BLaER1 treated with 17β-estradiol and CSF1 and Interleukin-3, amounts not matched to agents 10 nM and 100 nM (cell line): Measurements from ENCODE around the gene IDI2.

Source experiments
- H3K27ac ChIP-seq, 11 experiments: shearing (Covaris generic); formaldehyde crosslinking; 2 replicates each; pipeline ENCODE4 v1.8.1; 2022
- H3K27me3 ChIP-seq, 11 experiments: shearing (Covaris generic); formaldehyde crosslinking; 2 replicates each; pipeline ENCODE4 v1.8.1; 2022
- H3K36me3 ChIP-seq, 11 experiments: shearing (Covaris generic); formaldehyde crosslinking; 2 replicates each; pipeline ENCODE4 v1.8.1; 2022
- H3K4me1 ChIP-seq, 10 experiments: shearing (Covaris generic); formaldehyde crosslinking; 2 replicates each; pipeline ENCODE4 v1.8.1; 2022
- H3K4me2 ChIP-seq, 11 experiments: shearing (Covaris generic); formaldehyde crosslinking; 2 replicates each; pipeline ENCODE4 v1.8.1; 2022
- H3K4me3 ChIP-seq, 10 experiments: shearing (Covaris generic); formaldehyde crosslinking; 2 replicates each; pipeline ENCODE4 v1.8.1; 2022
- H3K9ac ChIP-seq, 11 experiments: shearing (Covaris generic); formaldehyde crosslinking; 2 replicates each; pipeline ENCODE4 v1.8.1; 2022
- H3K9me3 ChIP-seq, 11 experiments: shearing (Covaris generic); formaldehyde crosslinking; replicated peaks in 1 of 11; 2 replicates each; pipeline ENCODE4 v1.8.1; 2022
- H4K20me1 ChIP-seq, 11 experiments: shearing (Covaris generic); formaldehyde crosslinking; 2 replicates each; pipeline ENCODE4 v1.8.1; 2022
- Cebpa-rat ChIP-seq, 11 experiments: shearing (Covaris generic); IDR thresholded peaks; 2 replicates each; pipeline ENCODE4 v1.8.1; 2022

The IDI2 gene

GRCh38 chr10:996031-996430, 29.6 kb downstream of the IDI2 start:
- H3K27ac ChIP-seq, result no peak overlapping the region
- no peak overlapping the region for H3K9ac ChIP-seq
- peaks cover 0 to 2% (median under 1%) of the 10 kb centered on the region in 10 experiments; a peak in 8 of 20 replicates for H3K4me1 ChIP-seq
- peaks cover 90 to 98% (median 94%) of the 10 kb centered on the region in 11 experiments for H3K36me3 ChIP-seq
- no peak overlapping the region for H3K4me3 ChIP-seq
- no peaks in the 10 kb centered on the region for H3K27me3 ChIP-seq
- H3K9me3 ChIP-seq, result peaks cover 0 to 10% (median 4%) of the 10 kb centered on the region in 11 experiments; a peak in 12 of 22 replicates
- no peak overlapping the region for H3K4me2 ChIP-seq
- H4K20me1 ChIP-seq, result peaks cover 26 to 100% (median 88%) of the 10 kb centered on the region in 11 experiments; a peak in 21 of 22 replicates
- TF ChIP-seq Cebpa-rat (IDR thresholded peaks at IDR 0.05), result no peak

DNA sequence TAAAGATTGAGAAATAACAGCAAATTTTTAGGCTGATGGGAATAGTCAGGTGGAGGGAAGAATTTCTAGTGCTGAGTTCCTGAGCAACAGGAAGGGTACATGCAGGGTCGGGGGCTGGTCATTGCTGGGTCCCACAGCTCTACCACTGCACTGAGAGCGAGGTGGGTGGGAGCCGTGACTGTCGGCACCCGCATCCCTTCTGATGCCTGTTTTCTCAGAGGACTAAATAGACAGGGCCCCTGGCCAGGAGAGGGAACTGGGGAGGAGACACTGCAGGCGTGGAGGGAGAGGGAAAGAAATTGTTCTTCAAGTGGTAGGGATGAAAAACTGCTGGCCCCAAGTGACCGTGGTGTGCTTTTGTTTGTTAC, 30.1 kb downstream of the IDI2 start:
- H3K4me3 ChIP-seq, result no peak overlapping the region
- no peak overlapping the region for H3K4me2 ChIP-seq
- H3K36me3 ChIP-seq, result peaks cover 90 to 98% (median 94%) of the 10 kb centered on the region in 11 experiments
- H3K9ac ChIP-seq, result no peak overlapping the region
- H4K20me1 ChIP-seq, result peaks cover 30 to 100% (median 90%) of the 10 kb centered on the region in 11 experiments; a peak in 21 of 22 replicates
- no peak for TF ChIP-seq Cebpa-rat (IDR thresholded peaks at IDR 0.05)
- H3K27ac ChIP-seq, result no peak overlapping the region
- no peaks in the 10 kb centered on the region for H3K27me3 ChIP-seq
- peaks cover 0 to 7% (median 5%) of the 10 kb centered on the region in 10 experiments; a peak in 12 of 20 replicates for H3K4me1 ChIP-seq
- H3K9me3 ChIP-seq, result peaks cover 0 to 6% (median 0%) of the 10 kb centered on the region in 11 experiments; a peak in 5 of 22 replicates

DNA sequence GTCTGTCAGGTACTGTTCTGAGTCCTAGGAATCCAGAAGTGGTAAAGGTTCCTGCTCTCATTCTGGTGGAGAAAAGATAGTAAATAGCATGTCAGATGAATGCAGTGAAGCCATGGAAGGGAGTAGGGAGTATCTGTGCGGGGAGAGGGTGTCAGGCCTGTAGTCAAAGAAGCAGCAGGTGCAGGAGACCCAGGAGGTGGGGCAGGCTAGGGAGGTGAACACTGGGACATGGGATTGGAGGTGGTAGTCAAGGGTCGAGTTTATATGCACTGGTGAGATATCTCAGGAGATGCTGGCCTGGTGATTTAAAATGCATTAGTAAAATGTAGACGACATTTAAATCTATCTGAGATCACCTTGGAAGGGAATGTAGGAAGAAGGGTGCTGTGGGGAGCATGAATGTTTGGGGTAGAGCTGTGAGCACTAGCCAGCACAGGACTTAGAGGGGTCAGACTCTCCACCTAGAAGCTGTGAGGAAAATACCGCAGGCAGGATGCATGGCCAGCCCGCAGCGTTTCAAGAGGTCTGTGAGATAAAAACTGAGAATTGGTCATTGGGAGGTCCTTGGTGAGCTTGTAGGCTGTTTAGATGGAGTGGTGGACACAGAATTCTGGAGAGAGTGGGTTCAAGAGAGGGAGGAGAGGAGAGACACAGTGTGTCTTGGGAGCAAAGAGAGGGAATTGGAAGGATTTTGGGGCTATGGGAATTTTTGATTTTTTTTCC, 30.7 kb downstream of the IDI2 start:
- no peaks in the 10 kb centered on the region for H3K27me3 ChIP-seq
- no peak overlapping the region for H3K27ac ChIP-seq
- H3K4me2 ChIP-seq, result no peak overlapping the region
- peaks cover 85 to 98% (median 94%) of the 10 kb centered on the region in 11 experiments for H3K36me3 ChIP-seq
- H3K9me3 ChIP-seq, result 0 out of 22 replicates have a peak, but pooled peaks cover 0 to under 1% (median 0%) of the 10 kb centered on the region in 11 experiments
- H4K20me1 ChIP-seq, result peaks cover 34 to 100% (median 93%) of the 10 kb centered on the region in 11 experiments; a peak in 21 of 22 replicates
- H3K4me1 ChIP-seq, result peaks cover 5 to 11% (median 10%) of the 10 kb centered on the region in 10 experiments; a peak in 19 of 20 replicates
- TF ChIP-seq Cebpa-rat (IDR thresholded peaks at IDR 0.05), result no peak
- H3K4me3 ChIP-seq, result no peak overlapping the region
- H3K9ac ChIP-seq, result no peak overlapping the region

DNA sequence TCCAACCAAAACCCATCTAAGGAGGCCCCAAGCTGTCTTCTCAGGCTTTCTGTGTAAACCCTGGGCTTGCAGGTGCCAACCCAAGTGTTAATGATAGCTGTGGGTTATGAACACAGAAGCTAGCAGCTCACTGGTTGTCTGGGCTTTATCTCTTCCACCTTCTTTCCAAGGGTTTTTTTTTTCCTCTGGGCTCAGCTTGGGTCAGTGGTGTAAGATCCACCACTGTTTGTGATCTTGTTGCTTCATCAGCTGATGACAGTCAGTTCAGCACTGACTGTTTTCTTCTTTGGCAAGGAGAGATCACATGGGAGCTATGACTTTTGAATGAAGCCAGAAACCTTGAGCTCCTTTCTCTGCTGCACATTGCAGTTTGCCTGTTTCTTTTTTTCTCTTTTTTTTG, 32.8 kb downstream of the IDI2 start:
- no peak for TF ChIP-seq Cebpa-rat (IDR thresholded peaks at IDR 0.05)
- peaks cover 64 to 86% (median 81%) of the 10 kb centered on the region in 11 experiments for H3K36me3 ChIP-seq
- no peak overlapping the region for H3K9ac ChIP-seq
- no peak overlapping the region for H3K4me3 ChIP-seq
- no peak overlapping the region for H3K4me2 ChIP-seq
- no peaks in the 10 kb centered on the region for H3K9me3 ChIP-seq
- no peaks in the 10 kb centered on the region for H3K27me3 ChIP-seq
- H3K27ac ChIP-seq, result no peak overlapping the region
- H3K4me1 ChIP-seq, result peaks cover 15 to 22% (median 20%) of the 10 kb centered on the region in 10 experiments
- peaks cover 35 to 95% (median 89%) of the 10 kb centered on the region in 11 experiments; a peak in 21 of 22 replicates for H4K20me1 ChIP-seq

DNA sequence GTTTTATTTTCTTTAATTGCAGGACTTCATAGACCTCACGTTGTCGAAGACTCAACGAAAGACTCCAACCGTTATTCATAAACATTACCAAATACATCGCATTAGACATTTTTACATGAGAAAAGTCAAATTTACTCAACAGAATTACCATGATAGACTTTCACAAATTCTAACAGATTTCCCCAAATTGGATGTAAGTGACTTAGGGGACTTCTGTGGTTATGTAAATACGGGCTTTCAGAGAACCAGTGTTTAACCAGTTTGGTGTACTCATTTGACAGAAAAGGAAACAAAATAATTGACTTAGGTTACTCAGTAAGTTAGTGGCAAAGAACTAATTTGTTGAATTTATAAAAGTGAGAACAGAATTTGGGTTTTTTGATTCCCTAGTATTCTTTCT, 33.2 kb downstream of the IDI2 start:
- H3K27me3 ChIP-seq, result no peaks in the 10 kb centered on the region
- H3K36me3 ChIP-seq, result peaks cover 60 to 82% (median 77%) of the 10 kb centered on the region in 11 experiments
- TF ChIP-seq Cebpa-rat (IDR thresholded peaks at IDR 0.05), result no peak
- H3K9me3 ChIP-seq, result no peaks in the 10 kb centered on the region
- H3K4me2 ChIP-seq, result no peak overlapping the region
- peaks cover 35 to 91% (median 85%) of the 10 kb centered on the region in 11 experiments; a peak in 21 of 22 replicates for H4K20me1 ChIP-seq
- no peak overlapping the region for H3K9ac ChIP-seq
- peaks cover 19 to 25% (median 23%) of the 10 kb centered on the region in 10 experiments for H3K4me1 ChIP-seq
- H3K27ac ChIP-seq, result no peak overlapping the region
- H3K4me3 ChIP-seq, result no peak overlapping the region

DNA sequence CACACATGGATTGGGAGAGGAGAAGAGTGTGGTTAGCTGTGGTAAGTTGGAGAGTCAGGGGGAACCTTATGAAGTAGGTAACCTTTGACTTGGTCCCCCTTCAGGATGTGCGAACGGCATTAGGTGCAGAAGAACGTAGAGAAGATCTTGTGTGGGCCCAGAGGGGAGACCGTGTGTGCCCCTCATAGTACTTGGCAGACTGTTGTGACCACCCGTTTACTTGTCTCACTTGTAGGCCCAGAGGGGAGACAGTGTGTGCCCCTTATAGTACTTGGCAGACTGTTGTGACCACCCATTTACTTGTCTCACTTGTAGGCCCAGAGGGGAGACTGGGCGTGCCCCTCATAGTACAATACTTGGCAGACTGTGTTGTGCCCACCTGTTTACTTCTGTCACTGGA, 34.9 kb downstream of the IDI2 start:
- Histone ChIP-seq H3K4me1 (peaks cover 27 to 40% (median 34%) of the 10 kb centered on the region in 10 experiments), H3K27ac (no peak overlapping the region), H3K9me3 (no peaks in the 10 kb centered on the region), H4K20me1 (peaks cover 35 to 75% (median 69%) of the 10 kb centered on the region in 11 experiments; a peak in 21 of 22 replicates), H3K4me3 (no peak overlapping the region), H3K27me3 (no peaks in the 10 kb centered on the region), H3K9ac (peak overlapping the region in 1 of 11 experiments; percentile 29; a peak in 1 of 22 replicates), H3K36me3 (peaks cover 43 to 65% (median 60%) of the 10 kb centered on the region in 11 experiments), H3K4me2 (peak overlapping the region in 10 of 11 experiments; percentile 11 to 97 (median 92); a peak in 18 of 22 replicates)
- no peak for TF ChIP-seq Cebpa-rat (IDR thresholded peaks at IDR 0.05)

DNA sequence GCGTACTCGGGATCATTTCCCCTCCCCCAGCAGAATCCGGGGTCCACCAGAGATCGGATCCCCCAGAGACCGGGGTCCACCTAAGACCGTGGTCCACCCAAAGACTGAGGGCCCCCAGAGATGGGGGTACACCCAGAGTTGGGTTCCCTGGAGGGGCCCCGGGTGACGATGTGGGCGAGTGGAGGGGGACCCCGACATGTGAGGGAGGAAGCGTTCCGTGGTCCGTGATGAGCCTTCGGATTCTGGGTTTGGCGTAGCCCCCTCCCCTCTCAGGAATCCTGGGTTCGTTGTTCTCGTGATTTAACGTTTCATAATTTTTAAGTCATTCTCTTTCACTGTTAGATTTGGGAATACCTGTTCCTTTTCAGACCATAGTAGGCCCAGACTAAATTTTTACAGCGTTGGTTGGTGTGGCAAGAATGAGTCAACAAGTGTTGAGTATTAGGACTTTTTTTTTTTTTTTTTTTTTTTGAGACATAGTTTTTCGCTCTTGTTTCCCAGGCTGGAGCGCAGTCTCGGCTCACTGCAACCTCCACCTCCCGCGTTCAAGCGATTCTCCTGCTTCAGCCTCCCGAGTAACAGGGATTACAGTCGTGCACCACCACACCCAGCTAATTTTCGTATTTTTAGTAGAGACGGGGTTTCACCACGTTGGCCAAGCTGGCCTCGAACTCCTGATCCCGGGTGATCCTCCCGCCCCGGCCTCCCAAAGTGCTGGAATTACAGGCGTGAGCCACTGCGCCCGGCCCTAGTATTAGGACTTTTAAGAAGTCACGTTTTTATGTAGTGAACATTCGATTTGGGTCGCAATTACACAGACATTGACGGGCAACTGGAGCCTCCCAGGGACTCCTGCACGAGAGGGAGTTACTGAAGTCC, 36.8 kb downstream of the IDI2 start:
- Histone ChIP-seq H3K9ac (peak overlapping the region; percentile 92 to 99 (median 96)), H3K4me1 (peaks cover 27 to 40% (median 34%) of the 10 kb centered on the region in 10 experiments), H3K27ac (peak overlapping the region; percentile 80 to 98 (median 95)), H3K4me2 (peak overlapping the region; percentile 77 to 98 (median 94)), H3K27me3 (no peaks in the 10 kb centered on the region), H4K20me1 (peaks cover 31 to 56% (median 50%) of the 10 kb centered on the region in 11 experiments; a peak in 21 of 22 replicates), H3K36me3 (peaks cover 24 to 46% (median 41%) of the 10 kb centered on the region in 11 experiments), H3K4me3 (peak overlapping the region; percentile 91 to 100 (median 99)), H3K9me3 (no peaks in the 10 kb centered on the region)
- TF ChIP-seq Cebpa-rat (IDR thresholded peaks at IDR 0.05), result no peak

DNA sequence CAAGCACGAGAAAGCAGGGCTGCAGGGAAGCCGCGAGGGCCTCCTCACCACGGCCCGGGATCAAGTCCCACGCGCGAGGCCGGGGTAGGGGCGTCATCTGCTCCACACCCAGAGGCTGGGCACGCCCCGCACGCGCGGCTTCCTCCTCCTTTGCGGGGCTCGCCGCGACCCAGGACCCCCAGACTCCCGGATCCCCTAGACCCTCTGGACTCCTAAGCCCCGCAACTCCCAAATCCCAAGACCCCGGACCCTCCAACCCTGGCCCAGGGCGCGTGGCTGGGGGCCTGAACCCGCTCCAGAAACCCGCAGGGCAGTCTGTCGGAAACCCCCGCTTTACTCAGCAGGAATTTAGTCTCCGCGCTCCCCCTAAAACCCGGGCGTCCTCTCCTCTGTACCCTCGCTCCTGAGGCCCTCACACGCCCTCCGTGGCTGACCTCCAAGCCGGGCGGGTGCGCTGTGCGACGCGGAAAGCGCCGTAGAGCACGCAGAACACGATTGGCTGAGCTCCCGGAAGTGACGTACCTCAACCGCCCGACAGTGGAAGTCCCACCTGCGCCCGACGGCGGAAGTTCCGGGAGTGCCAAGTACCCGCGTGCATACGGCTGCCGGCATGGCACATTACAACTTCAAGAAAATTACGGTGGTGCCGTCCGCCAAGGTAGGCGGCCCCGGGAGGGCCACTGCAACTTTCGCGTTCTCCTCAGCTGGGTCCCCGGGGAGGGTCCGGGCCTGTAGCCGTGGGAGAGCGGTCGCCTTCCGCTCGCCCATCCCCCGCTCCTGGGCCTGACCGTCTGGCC, 37.6 kb downstream of the IDI2 start, which contains the start of gene GTPBP4:
Gene GTPBP4, plus strand, starts transcription at position 565 of the 797 bp plus-strand sequence. Its CDS starts 46 bp downstream, at position 611.
- TF ChIP-seq Cebpa-rat (IDR thresholded peaks at IDR 0.05), result no peak
- H3K9me3 ChIP-seq, result no peaks in the 10 kb centered on the region
- H3K36me3 ChIP-seq, result peaks cover 16 to 38% (median 33%) of the 10 kb centered on the region in 11 experiments
- peak within 1 kb of the TSS; percentile 80 to 98 (median 95) for H3K27ac ChIP-seq
- peaks cover 24 to 47% (median 42%) of the 10 kb centered on the region in 11 experiments; a peak in 20 of 22 replicates for H4K20me1 ChIP-seq
- H3K4me3 ChIP-seq, result peak within 1 kb of the TSS; percentile 91 to 100 (median 99)
- H3K9ac ChIP-seq, result peak within 1 kb of the TSS; percentile 92 to 99 (median 96)
- no peaks in the 10 kb centered on the region for H3K27me3 ChIP-seq
- H3K4me2 ChIP-seq, result peak within 1 kb of the TSS; percentile 92 to 98 (median 94)
- H3K4me1 ChIP-seq, result peaks cover 27 to 40% (median 34%) of the 10 kb centered on the region in 10 experiments
